Body of pancreas (tissue), 4 donors: ENCODE data around the gene PPARGC1A.

Source experiments
- POLR2A ChIP-seq, 3 donors: fragments of 450-650 bp; IDR thresholded peaks; one replicate each; pipeline ENCODE4 v1.6.1; 2016; ENCODE audit warnings: antibody characterized with exemption in 3 of 3, mild to moderate bottlenecking in 2 of 3
- TF ChIP-seq, protein P1 (sequence below), 7 experiments: fragments of 450-650 bp in 4 of 7; fragments of 200-600 bp in 3 of 7; sonication (generic) in 3 of 7; IDR thresholded peaks; one replicate each; pipeline ENCODE4 v1.5.1; 2016 to 2019; ENCODE audit warnings: antibody characterized with exemption in 7 of 7

- TF ChIP-seq, protein P1, sequence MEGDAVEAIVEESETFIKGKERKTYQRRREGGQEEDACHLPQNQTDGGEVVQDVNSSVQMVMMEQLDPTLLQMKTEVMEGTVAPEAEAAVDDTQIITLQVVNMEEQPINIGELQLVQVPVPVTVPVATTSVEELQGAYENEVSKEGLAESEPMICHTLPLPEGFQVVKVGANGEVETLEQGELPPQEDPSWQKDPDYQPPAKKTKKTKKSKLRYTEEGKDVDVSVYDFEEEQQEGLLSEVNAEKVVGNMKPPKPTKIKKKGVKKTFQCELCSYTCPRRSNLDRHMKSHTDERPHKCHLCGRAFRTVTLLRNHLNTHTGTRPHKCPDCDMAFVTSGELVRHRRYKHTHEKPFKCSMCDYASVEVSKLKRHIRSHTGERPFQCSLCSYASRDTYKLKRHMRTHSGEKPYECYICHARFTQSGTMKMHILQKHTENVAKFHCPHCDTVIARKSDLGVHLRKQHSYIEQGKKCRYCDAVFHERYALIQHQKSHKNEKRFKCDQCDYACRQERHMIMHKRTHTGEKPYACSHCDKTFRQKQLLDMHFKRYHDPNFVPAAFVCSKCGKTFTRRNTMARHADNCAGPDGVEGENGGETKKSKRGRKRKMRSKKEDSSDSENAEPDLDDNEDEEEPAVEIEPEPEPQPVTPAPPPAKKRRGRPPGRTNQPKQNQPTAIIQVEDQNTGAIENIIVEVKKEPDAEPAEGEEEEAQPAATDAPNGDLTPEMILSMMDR (IDR thresholded peaks at IDR 0.05), result no peak
- no peak for TF ChIP-seq POLR2A (IDR thresholded peaks at IDR 0.05)
These were observed 143.8 kb downstream of the PPARGC1A start for GRCh38 chr4:23746027-23746426.
